Dedifferentiated amniotic fluid mesenchymal stem cell (primary cell): ENCODE data around the gene TOP2B.

Experiments
- DNase-seq: peaks from one replicate; pipeline ENCODE4 v3.0.0-alpha.2; 2016; ENCODE audit errors: extremely low spot score

TOP2B gene

DNA sequence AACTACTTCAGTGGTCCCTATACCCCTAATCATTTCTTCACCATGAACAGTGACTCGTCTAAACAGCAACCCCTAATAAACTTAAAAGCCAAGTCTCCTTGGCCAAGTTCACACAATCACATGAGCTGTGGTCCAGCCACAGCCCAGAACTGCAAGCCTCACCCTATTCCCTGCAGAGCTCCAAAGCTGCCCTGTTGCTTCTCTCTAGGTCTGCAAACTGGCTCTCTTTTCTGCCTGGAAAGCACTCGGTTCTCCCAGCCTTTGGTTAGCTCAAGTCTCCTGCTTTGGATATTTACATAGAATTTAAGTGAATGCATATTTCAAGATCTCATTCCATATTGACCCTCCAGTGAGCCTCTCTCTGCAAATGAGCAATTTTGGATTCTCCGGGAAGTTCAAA lies 107.0 kb downstream of the TOP2B start:
- DNase-seq: no peak

DNA sequence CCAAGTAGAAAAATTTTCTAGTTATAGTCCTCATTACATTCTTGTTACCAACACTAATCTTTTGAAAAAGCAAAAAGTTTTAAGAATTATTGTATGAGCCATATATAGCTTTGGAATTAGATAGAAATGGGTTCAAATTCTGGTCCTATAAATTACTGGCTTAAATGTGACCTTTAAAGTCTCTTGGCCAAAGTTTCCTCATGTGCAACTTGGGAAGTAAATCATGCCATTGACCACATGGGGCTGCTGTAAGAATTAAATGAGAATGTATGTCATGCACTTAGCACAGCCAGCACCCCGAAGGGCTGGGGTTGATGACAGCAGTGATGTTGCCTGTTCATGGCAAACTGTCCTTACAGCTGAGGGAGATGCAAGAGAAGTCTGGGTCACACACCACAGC lies 108.3 kb downstream of the TOP2B start:
- no peak for DNase-seq

DNA sequence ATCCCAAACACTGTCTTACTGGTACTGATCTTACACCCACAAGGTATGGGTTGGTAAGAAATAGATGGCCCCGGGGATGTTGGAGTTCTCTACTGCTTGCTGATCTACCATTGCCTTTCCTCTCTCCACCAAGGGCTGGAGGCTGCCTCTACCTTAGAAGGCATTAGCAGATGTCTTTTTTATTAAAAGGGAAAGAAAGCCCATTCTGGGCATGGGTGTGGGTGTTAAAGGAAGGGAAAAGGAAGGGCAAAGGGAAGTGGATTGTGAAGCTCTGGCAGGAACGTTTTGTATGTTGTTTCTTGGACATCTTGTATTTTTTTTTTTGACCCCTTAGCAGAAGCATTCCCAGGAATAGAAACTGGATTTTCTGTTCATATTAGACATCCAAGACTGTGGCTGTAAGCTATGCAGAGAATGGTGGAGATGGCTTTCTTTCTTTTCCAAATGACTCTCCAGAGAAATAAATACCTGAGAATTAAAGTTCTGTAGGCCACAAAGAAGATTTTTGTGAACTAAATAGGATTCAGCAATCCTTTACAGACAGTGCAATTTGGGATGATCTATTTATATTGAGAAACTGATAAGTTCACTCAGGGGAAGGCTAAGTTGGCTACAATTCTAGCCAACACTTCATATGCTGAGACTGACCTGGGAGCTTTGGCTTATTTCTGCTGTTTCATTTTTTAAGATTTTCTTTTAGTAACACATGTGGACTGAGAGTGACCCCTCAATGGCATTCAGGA lies 108.8 kb downstream of the TOP2B start:
- DNase-seq: no peak

DNA sequence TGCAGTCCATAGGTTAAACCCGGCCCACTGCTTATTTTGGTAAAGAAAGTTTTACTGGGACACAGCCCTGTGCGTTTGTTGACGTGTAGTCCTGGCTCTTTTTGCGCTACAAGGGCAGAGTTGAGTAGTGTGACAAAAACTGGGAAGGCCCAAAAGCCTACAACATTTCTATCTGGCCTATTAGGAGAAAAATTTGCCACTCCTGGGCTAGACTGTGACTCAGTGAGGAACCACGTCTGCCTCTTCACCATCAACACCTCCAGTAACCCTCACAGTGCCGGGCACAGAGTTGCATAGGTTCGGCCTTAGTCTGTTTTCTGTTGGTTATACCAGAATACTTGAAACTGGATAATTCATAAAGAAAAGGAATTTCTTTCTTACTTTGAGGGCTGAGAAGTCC lies 110.3 kb downstream of the TOP2B start:
- DNase-seq: no peak

DNA sequence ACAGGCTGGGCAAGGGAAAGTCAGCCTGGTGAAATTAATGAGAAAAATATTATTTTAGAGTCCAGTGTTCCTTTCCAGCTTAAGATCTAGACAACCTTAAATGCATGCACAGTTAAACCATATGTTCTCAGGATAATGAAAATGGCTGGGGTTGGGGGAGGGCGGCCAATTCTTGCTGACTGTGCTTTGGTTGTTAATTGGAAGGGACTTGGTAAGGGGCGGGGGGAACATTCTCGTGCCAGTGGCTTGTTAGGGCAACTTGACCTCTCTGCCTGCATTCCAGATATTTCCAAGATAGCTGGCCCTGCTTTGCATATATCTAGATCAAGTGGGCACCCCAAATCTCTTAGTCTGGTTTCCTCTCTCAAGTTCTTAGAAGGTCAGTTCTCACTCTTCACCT lies 112.5 kb downstream of the TOP2B start:
- no peak for DNase-seq

DNA sequence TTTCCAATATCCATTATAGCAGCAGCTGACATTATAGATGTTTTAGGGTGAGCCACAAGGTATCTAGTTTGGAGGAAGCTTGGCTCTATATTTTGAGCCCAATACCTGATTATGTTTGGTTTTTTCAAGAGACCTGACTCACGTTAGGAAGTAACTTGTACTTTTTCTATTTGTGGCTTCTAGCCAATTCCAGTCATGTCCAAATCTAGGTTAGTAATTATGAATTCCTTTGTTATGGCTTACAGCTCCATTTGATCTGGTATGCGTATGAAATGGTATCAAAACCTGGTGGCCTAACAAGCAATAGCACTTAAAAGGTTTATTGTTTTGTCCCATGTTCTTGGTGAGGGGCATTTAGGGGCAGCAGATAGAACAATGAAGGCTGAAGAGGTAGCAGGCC lies 115.9 kb downstream of the TOP2B start:
- DNase-seq: no peak

DNA sequence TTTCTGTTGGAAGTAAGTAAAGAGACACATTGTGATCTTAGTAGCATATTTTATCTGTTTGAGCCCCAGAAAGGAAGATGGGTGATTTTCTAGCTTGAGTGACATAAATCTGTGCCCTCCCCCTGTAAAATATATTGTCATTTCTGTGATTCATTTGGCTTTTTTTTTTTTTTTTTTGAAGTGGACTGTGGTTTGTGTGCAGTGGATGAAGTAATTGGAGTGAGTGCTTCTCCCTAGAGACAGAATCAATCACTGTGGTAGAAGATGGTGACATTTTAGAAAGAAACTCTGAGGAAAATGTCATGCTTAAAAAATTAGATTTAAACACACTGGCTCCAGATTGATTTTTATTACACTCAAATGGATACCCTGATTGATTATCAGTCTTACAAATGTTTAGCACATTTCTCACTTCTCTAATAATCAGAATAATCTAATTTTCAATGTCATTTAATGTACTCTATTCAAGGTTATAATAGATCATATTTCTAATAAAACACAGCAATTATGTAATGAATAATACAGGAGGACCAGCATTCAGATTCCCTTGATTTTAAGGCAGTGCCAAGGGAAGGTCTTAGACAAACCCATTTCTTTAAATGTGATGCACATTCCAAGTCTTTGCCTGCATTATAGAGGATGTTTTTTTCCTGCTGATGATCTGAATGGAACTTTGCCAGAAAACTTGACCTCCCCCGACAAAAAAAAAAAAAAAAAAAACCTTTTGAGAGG lies 116.6 kb downstream of the TOP2B start:
- no peak for DNase-seq
